ENCODE measurements around the gene ABCF1. TPM values are rescaled to one million over a fixed set of nuclear protein-coding genes. Genes with fewer than 3 reads are reported as not detected.

The ABCF1 gene
- total RNA-seq, 1 donor from 2014 or later, result 32.5 TPM

DNA sequence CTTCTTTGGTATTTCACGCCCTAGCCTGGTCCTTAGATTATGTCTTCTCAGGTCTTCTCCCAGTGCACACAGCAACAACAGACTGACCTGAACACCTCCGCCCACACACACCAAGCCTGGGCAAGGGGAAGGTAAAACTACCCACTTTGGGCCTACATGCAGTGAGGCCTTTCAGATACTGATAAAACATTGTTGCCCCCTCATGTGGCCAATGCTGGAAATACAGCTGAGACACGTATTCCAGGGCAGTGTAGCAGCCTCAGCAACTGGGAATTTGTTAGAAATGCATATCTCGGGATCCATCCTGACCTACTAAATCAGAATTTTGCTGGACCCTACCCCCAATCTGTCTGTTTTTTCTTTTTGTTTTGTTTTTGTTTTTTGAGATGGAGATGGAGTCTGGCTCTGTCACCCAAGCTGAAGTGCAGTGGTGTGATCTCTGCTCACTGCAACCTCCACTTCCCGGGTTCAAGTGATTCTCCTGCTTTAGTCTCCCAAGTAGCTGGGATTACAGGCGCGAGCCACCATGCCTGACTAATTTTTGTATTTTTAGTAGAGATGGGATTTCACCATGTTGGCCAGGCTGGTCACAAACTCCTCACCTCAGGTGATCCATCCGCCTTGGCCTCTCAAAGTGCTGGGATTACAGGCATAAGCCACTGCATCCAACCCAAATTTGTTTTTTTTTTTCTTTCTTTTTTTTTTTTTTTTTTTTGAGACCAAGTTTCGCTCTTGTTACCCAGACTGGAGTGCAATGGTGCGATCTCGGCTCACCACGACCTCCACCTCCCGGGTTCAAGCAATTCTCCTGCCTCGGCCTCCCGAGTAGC, 26.3 kb downstream of the ABCF1 start:
- DNase-seq (peak; percentile 63), ATAC-seq (ENCODE audit: poor library complexity) (peak; percentile 74)
- intact Hi-C loops (cut with DNase I), result loop anchor here (5.0 kb wide), 1 partner anchor 115 kb away; no protein-coding TSS in a partner anchor

DNA sequence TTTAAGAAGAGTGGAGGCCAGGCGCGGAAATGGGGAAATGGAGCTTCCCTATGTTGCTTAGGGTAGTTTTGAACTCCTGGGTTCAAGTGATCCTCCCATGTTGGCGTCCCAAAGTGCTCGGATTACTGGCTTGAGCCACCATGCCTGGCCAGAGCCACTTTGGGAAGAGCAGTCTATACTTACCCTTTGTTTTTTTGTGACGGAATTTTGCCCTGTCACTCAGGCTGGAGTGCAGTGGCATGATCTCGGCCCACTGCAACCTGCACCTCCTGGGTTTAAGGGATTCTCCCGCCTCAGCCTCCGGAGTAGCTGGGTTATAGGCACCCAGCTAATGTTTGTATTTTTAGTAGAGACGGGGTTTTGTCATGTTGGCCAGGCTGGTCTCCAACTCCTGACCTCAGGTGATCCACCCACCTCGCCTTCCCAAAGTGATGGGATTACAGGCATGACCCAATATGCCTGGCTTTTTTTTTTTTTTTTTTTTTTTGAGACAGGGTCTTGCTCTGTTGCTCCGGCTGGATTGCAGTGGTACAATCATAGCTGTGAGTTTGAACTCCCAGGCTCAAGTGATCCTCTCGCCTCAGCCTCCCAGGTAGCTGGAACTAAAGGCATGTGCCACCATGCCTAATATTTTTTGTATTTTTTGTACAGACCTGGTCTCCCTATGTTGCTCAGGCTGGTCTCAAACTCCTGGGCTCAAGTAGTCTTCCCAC, 27.8 kb downstream of the ABCF1 start:
- intact Hi-C loops (cut with DNase I), result loop anchor here (5.0 kb wide), 1 partner anchor 117 kb away; no protein-coding TSS in a partner anchor
- DNase-seq, result no peak
- ATAC-seq (ENCODE audit: poor library complexity), result no peak

DNA sequence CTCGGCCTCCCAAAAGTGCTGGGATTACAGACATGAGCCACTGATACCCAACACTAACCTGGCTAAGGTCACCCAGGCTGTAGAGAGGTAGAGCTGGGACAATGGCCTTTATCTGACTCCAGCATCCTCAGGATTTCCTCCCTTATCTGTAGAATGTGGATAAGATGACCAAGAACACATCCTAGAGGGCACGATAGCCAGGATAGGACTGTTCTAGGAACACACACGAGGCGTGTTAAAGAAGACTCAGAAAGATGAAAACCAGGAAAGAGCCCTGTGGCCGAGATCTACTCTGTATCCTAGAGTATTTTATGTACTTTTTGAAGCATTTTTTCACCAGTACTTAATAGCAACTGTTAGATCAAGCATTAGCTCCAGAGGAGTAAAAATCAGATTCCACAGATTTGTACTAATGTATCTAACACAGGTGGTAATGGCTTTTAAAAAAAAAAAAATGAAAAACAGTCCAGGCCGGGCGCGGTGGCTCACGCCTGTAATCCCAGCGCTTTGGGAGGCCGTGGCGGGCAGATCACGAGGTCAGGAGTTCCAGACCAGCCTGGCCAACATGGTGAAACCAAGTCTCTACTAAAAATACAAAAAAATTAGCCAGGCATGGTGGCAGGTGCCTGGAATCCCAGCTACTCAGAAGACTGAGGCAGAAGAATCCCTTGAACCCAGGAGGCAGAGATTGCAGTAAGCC, 28.5 kb downstream of the ABCF1 start:
- ATAC-seq (ENCODE audit: poor library complexity), result no peak
- intact Hi-C loops (cut with DNase I), result loop anchor here (5.0 kb wide), 1 partner anchor 117 kb away; no protein-coding TSS in a partner anchor
- no peak for DNase-seq

DNA sequence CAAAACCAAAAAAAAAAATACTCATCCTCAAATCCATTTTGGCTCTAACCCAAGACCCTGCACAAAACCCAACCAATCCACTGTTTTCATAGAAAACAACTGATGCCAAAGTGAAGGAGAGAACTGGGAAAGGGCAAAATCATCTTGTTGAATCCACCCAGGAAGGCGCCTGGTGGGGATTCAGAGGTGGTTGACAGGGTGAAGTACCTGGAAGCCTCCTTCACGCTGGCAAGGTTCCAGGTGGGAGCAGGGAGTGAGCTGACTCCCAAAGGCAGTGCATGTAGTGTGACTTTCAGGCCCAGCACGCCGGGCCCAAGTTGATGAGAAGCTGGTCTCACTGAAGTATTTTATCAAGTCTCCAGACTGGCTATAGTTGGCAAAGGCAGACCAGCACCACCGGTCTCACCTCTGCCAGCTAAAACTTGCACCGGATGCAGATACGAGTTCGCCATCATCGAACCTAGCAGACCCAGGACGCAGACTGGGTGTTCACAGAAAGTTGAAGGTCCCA, 29.3 kb downstream of the ABCF1 start:
- DNase-seq (peak; percentile 56), ATAC-seq (ENCODE audit: poor library complexity) (peak; percentile 13)
- intact Hi-C loops (cut with DNase I), result no loop called here

DNA sequence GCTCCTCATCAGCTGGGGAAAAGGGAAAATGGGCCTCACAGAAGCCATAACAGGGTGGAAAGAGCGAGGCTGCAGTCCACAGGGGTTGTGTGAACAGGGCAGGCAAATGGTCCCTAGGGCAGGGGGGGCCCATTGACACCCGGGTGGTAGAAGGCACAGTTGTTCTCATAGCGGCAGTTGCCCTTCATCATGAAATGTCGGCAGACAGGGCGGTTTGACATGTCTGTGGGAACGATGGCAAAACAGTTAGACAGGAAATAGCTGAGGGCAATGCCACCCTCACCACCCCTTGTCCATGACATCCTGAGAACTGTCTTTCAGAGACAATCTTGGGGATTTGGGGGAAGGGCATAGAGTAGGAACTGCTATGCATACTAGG, 30.2 kb downstream of the ABCF1 start:
- intact Hi-C loops (cut with DNase I), result no loop called here
- ATAC-seq (ENCODE audit: poor library complexity), result no peak
- DNase-seq, result no peak

DNA sequence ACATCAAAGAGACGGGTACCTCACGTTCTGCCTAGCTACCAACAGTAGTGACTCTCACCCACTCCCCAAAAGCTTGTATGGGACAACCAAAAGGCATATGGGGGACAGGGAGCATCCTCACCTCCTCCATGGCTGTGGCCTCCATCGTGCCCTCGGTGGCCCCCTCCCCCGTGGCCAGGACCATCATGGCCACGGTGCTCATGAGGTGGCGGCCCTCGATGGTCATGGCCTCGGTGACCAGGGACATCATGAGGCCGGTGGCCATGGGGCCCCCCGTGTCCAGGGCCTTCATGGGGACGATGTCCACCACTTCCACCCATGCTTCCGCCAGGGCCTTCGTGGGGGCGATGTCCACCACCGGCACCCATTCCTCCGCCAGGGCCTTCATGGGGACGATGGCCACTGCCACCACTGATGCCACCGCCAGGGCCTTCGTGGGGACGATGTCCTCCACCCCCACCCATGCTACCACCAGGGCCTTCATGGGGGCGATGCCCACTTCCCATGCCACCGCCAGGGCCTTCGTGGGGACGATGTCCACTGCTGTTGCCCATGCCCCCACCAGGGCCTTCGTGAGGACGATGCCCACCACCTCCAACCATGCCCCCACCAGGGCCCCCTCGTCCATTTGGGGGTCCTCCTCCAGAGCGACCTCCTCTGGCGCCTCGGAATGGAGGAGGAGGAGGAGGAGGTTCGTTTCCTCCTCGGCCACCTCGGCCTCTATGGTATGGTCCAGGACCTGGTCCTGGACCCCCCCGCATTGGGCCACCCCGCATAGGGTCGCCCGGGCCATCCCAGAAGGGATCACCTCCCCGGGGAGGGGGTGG, 30.8 kb downstream of the ABCF1 start:
- intact Hi-C loops (cut with DNase I), result no loop called here
- no peak for ATAC-seq (ENCODE audit: poor library complexity)
- DNase-seq, result no peak

DNA sequence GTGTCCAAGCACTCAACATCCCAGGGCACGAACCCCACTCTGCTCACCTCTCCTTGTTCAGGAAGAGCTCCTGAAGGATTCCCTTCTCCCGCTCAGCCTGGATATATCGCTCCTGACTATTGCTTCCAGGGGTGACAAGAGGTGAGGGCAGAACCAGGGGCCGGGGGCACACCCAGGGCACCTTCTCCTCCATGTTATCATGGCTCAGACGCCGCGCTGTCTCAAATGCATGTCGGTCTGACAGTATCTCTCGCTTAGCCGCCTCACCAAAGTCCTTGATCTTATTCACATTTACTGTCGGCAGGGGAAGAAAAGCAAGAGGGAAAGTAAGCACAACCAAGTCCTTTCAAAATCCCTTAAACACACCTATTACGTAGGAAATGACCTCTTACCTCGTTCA, 32.7 kb downstream of the ABCF1 start:
- DNase-seq (no peak), ATAC-seq (ENCODE audit: poor library complexity) (no peak)
- intact Hi-C loops (cut with DNase I), result no loop called here

DNA sequence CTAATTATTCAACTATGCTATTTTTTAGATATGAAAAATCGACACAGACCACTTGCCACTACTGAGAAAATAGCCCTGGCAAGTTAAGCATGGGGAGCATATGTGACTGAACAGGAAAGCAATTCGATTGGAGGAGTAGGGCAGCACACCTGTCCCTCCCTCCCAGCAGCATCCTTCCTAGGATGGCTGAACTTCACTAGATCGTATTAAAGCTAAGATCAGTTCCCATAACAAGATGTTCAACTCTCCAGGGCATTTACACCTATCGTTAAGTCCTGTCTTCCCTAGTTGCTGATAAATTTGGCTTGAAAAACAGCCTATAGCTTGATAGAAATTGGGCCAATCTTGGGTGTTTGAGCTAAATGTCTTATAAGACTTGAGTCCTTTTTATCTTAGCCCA, 38.8 kb downstream of the ABCF1 start:
- ATAC-seq (ENCODE audit: poor library complexity) (no peak), DNase-seq (no peak)
- intact Hi-C loops (cut with DNase I), result no loop called here

DNA sequence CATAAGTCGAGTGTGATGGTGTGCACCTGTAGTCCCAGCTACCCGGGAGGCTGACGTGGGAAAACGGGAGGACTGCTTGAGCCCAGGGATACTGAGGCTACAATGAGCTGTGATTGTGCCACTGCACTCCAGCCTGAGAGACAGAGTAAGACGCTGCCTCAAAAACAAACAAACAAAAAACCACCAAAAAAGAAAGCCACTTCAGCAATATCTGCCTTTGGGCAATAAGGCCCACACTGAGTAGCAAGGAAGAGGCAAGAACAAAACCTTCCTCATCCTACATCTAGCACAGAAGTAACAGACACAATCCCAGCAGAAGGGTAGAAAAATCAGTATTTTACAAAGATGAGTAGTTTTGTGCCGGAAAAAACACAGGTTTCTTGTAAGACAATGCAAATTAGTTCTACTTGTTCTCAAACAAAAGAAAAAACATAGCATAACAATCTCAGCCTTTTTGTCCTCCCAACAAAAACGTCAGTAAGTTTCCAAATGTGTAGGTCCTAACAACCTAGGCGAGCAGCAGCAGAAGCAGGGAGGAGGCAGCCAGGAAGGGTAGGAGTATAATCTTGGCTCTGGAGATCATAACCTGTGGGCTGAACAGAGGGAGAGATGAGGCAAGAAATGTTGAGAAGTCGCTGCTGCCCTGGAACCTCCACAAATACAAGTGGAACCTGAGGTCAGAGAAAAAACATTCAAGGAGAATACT, 40.1 kb downstream of the ABCF1 start:
- intact Hi-C loops (cut with DNase I), result no loop called here
- no peak for ATAC-seq (ENCODE audit: poor library complexity)

DNA sequence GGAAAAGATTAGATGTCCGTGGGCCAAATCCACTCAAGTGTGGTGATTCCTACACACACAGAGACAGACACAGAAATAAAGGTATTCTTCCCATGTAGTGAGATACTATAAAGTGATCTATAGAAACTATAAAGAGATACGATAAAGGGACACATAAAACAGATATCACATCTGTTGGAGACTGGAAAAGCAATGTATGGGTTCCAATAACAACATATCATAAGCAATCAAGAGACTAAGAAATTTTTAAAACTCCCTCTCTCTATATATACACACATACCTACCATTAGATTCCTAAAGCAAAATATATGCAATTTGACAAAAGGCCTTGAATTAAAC, 40.6 kb downstream of the ABCF1 start:
- intact Hi-C loops (cut with DNase I), result no loop called here
- DNase-seq, result no peak
- no peak for ATAC-seq (ENCODE audit: poor library complexity)

More for the DNA sequence above, 40.1 kb downstream of the ABCF1 start:
- no peak for DNase-seq

DNA sequence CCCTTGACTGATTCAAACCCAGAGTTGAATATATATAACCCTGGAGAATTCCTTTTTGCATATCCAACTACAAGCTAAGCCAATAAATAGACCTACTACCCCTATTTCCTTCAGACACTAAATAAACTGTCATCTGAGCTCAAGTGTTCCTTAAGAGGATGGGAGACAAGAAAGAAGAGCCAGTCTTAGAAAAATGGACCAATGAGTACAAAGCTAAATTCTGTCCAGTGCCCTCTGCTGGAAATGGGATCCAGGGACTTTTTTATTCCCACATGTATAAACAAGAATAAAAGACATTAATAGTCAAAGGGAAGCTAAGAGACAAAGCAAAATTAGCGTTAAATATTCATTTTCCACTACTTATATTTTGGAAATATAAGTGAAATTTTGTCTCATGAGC, 41.0 kb downstream of the ABCF1 start:
- ATAC-seq (ENCODE audit: poor library complexity) (no peak), DNase-seq (no peak)
- intact Hi-C loops (cut with DNase I), result no loop called here

DNA sequence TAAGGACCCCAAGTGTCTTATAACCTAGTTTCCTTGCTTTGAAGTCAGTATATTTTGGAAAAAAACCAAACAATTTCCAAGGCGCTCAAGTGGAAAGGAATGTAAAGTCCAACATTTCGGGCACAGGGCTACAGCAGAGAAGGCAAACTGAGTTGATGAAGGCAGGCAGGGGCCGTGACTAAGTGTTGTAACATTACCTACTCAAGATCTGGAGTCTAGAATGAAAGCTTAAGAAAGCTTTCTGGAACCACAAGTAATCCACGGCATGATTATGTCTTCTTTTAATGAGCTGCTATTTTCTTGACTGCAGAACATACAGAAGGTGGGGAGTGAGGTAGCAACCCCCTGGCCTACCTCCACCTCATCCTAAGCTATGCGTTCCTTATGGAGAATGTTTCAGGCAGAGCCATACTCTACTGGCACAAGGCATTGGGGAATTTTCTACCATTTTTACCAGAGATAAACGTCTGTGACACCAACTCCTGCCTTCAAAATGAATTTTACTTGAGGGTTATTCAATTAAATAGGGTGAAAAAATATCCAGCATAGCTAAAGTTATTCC, 41.5 kb downstream of the ABCF1 start:
- ATAC-seq (ENCODE audit: poor library complexity) (no peak), DNase-seq (no peak)
- intact Hi-C loops (cut with DNase I), result no loop called here

DNA sequence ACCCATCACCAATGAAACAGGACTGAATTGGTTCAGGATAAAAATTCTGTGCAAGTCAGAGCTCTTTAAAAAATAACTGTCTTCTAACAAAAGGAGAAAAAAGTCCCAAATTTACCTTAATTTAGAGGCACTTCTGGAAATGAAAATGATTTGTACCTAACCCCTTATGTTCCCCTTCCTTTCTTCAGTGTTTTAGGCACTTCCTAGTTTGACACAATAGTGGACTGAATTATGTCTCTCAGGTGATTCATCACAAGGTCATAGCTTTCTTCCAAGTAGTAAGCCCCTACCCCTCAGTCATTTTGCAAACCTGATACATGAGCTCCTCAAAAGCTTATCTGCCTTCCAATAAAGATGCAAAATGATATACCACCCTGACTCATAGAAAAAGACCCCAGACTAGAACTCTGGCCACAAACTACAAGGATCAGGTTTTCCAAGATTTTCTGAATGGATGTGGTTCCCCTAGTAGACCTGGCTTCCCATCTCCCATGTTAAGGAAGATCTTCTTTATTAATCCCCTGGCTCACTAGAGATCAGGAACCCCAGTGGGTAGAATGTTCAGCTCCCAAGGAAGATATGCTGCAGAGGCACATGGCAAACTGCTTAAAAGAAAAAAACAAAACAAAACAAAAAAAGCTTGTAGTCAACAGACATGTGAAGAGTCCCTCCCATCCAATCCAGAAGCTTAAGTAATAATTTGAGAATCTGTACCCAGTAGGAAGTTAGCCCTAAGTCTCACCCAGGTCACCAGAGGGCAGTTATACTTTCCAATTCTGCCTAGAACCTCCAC, 42.2 kb downstream of the ABCF1 start:
- intact Hi-C loops (cut with DNase I), result no loop called here
- no peak for DNase-seq
- ATAC-seq (ENCODE audit: poor library complexity), result no peak

DNA sequence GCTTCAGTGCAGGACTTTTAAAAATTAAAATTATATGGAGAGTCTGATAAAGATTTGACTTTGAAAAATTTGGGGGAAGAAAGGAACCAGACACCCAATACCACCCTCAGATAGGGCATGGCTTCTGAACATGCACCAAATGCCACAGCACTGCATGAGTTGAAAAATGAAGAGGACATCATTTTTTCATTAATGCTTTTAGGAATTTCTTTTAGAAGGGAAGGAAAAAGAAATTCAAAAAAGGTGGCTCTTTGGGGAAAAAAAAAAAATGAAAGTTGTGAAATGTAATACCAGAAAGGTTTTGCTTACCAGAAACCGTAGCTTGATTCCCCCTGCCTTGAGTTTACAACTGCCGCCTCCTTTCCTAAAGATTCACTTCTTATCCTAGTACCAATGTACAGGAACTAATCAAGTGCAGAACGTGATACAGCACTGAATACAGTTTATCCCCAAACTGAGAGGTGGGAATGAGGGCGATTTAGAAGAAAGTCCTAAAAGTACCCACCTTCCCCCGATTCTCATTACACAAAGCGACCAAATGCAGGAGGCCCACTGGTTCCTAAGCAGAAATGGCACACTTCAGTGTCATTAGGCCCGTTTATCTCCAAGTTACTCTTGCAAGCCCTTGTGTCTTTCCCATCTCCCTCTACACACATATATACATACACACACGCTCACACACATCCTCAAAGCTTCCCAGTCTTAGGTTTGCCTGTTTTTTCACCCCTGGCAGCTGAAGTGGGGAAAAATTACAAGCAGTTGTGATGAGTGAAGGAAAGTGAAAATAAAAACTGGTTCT, 43.0 kb downstream of the ABCF1 start:
- intact Hi-C loops (cut with DNase I), result no loop called here
- DNase-seq (no peak), ATAC-seq (ENCODE audit: poor library complexity) (no peak)

DNA sequence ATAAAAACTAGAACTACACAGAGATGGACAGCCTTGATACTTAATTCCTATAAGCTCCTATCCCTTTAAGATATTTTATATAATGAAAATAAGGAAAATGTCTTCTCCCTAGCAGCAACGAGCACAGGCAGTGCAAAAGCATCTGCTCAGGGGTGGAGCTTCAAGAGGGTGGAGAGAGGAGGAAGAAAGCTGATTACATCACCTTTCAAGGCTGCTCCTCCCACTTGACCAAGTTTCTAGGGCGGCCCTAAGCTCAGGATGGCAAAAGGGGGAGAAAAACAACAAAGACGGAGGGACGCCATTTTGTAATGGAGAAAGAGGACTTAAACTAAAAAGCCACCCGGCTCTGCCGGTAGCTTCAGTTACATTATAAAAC, 43.6 kb downstream of the ABCF1 start:
- intact Hi-C loops (cut with DNase I), result loop anchor here (5.0 kb wide), 1 partner anchor 102 kb away; the partner anchor contains the start of gene MDC1
- ATAC-seq (ENCODE audit: poor library complexity) (peak; percentile 72), DNase-seq (peak; percentile 76)

All from Right ventricle myocardium superior (tissue), 1 donor.